Astrocyte (in vitro differentiated cells and primary cell): ENCODE results near the gene UBE2G1. TPM values are rescaled to one million over a fixed set of nuclear protein-coding genes. Genes with fewer than 3 reads are reported as not detected.

ENCODE experiments used
- DNase-seq: peaks from one replicate; pipeline ENCODE4 v3.0.0-alpha.2; 2010; ENCODE audit warnings: low read depth
- FAIRE-seq: peaks from 2 replicates; lab custom pipeline; 2011; peaks lifted over from hg19 to GRCh38; lab: Jason Lieb, UNC
- H2AFZ ChIP-seq: 2 replicates; pipeline ENCODE4 v1.6.0; 2012; ENCODE audit warnings: low read depth, low read length, inconsistent platforms
- H3K27ac ChIP-seq: 2 replicates; pipeline ENCODE4 v1.5.1; 2011; ENCODE audit warnings: low read depth, low read length, inconsistent platforms
- H3K27me3 ChIP-seq: 2 replicates; pipeline ENCODE4 v1.6.0; 2011; ENCODE audit warnings: low read length, inconsistent platforms; ENCODE audit not compliant: insufficient read depth
- H3K36me3 ChIP-seq: 2 replicates; pipeline ENCODE4 v1.5.1; 2011; ENCODE audit warnings: low read length, inconsistent platforms; ENCODE audit not compliant: insufficient read depth
- H3K4me1 ChIP-seq: 2 replicates; pipeline ENCODE4 v1.5.1; 2011; ENCODE audit warnings: low read length, inconsistent platforms; ENCODE audit not compliant: insufficient read depth
- H3K4me2 ChIP-seq: 2 replicates; pipeline ENCODE4 v1.6.0; 2012; ENCODE audit warnings: low read length, inconsistent platforms
- H3K4me3 ChIP-seq: 2 replicates; pipeline ENCODE4 v1.5.1; 2011; ENCODE audit warnings: low read depth, mild to moderate bottlenecking, low read length, inconsistent platforms; ENCODE audit not compliant: insufficient read depth
- H3K79me2 ChIP-seq: 2 replicates; pipeline ENCODE4 v1.6.0; 2012; ENCODE audit warnings: mild to moderate bottlenecking, low read length, inconsistent platforms; ENCODE audit not compliant: insufficient read depth
- H3K9ac ChIP-seq: 2 replicates; pipeline ENCODE4 v1.6.0; 2012; ENCODE audit warnings: mild to moderate bottlenecking, low read length, inconsistent platforms
- H3K9me3 ChIP-seq: 2 replicates; pipeline ENCODE4 v1.5.1; 2012; ENCODE audit warnings: low read depth, mild to moderate bottlenecking, low read length, inconsistent platforms; ENCODE audit not compliant: insufficient read depth
- H4K20me1 ChIP-seq: 2 replicates; pipeline ENCODE4 v1.6.0; 2012; ENCODE audit warnings: low read length, inconsistent platforms; ENCODE audit not compliant: insufficient read depth
- H3K27ac Mint-ChIP-seq: one replicate; pipeline ENCODE4 v1.8.0; 2021; ENCODE audit warnings: mild to moderate bottlenecking, mixed read lengths; ENCODE audit not compliant: unreplicated experiment
- H3K27me3 Mint-ChIP-seq: one replicate; pipeline ENCODE4 v1.8.0; 2021; ENCODE audit warnings: low read depth, mixed read lengths; ENCODE audit not compliant: unreplicated experiment
- H3K36me3 Mint-ChIP-seq: one replicate; pipeline ENCODE4 v1.8.0; 2021; ENCODE audit warnings: low read depth, mixed read lengths; ENCODE audit not compliant: unreplicated experiment
- H3K4me1 Mint-ChIP-seq: one replicate; pipeline ENCODE4 v1.8.0; 2021; ENCODE audit warnings: low read depth, mixed read lengths; ENCODE audit not compliant: unreplicated experiment
- H3K4me3 Mint-ChIP-seq: one replicate; pipeline ENCODE4 v1.8.0; 2021; ENCODE audit warnings: mild to moderate bottlenecking, moderate library complexity, mixed read lengths; ENCODE audit not compliant: unreplicated experiment
- H3K9me3 Mint-ChIP-seq: one replicate; pipeline ENCODE4 v1.8.0; 2021; ENCODE audit warnings: mild to moderate bottlenecking, mixed read lengths; ENCODE audit not compliant: unreplicated experiment
- EZH2 ChIP-seq: IDR thresholded peaks from 2 replicates; pipeline ENCODE4 v1.6.1; 2012; ENCODE audit warnings: mild to moderate bottlenecking, low read length, inconsistent platforms; ENCODE audit not compliant: insufficient read depth
- total RNA-seq: library from RNA; stranded (reverse); gene quantifications from 2 replicates; pipeline ENCODE4 v1.2.1, GENCODE V29; 2021
- TF ChIP-seq, protein P1 (sequence below): IDR thresholded peaks from 2 replicates; pipeline ENCODE4 v1.5.1; 2011; ENCODE audit warnings: low read depth, mild to moderate bottlenecking, inconsistent platforms, low read length, moderate library complexity; ENCODE audit not compliant: insufficient read depth

The UBE2G1 gene
- total RNA-seq, 1 donor from 2014 or later, result 123 TPM

GRCh38 chr17:4309897-4310296 is 56.6 kb downstream of the UBE2G1 start:
- peaks cover 4% of the 10 kb centered on the region for H3K36me3 Mint-ChIP-seq
- peaks cover 21% of the 10 kb centered on the region for H3K4me1 Mint-ChIP-seq
- no peaks in the 10 kb centered on the region for H3K36me3 ChIP-seq
- no peaks in the 10 kb centered on the region for H3K27me3 ChIP-seq
- H3K27ac ChIP-seq, result no peak overlapping the region
- no peaks in the 10 kb centered on the region for H3K27me3 Mint-ChIP-seq
- no peaks in the 10 kb centered on the region for H3K9me3 ChIP-seq
- no peak overlapping the region for H3K9ac ChIP-seq
- peaks cover 11% of the 10 kb centered on the region for H3K4me1 ChIP-seq
- no peak overlapping the region for H2AFZ ChIP-seq
- H3K4me2 ChIP-seq, result peak overlapping the region; percentile 21
- peaks cover 92% of the 10 kb centered on the region for H4K20me1 ChIP-seq
- no peak overlapping the region for H3K4me3 Mint-ChIP-seq
- no peaks in the 10 kb centered on the region for H3K9me3 Mint-ChIP-seq
- TF ChIP-seq EZH2, result no peak
- TF ChIP-seq, protein P1, sequence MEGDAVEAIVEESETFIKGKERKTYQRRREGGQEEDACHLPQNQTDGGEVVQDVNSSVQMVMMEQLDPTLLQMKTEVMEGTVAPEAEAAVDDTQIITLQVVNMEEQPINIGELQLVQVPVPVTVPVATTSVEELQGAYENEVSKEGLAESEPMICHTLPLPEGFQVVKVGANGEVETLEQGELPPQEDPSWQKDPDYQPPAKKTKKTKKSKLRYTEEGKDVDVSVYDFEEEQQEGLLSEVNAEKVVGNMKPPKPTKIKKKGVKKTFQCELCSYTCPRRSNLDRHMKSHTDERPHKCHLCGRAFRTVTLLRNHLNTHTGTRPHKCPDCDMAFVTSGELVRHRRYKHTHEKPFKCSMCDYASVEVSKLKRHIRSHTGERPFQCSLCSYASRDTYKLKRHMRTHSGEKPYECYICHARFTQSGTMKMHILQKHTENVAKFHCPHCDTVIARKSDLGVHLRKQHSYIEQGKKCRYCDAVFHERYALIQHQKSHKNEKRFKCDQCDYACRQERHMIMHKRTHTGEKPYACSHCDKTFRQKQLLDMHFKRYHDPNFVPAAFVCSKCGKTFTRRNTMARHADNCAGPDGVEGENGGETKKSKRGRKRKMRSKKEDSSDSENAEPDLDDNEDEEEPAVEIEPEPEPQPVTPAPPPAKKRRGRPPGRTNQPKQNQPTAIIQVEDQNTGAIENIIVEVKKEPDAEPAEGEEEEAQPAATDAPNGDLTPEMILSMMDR, result no peak
- peak overlapping the region; percentile 1 for H3K27ac Mint-ChIP-seq
- H3K4me3 ChIP-seq, result no peak overlapping the region
- DNase-seq (no peak), FAIRE-seq (no peak)
- H3K79me2 ChIP-seq, result peaks cover 80% of the 10 kb centered on the region

DNA sequence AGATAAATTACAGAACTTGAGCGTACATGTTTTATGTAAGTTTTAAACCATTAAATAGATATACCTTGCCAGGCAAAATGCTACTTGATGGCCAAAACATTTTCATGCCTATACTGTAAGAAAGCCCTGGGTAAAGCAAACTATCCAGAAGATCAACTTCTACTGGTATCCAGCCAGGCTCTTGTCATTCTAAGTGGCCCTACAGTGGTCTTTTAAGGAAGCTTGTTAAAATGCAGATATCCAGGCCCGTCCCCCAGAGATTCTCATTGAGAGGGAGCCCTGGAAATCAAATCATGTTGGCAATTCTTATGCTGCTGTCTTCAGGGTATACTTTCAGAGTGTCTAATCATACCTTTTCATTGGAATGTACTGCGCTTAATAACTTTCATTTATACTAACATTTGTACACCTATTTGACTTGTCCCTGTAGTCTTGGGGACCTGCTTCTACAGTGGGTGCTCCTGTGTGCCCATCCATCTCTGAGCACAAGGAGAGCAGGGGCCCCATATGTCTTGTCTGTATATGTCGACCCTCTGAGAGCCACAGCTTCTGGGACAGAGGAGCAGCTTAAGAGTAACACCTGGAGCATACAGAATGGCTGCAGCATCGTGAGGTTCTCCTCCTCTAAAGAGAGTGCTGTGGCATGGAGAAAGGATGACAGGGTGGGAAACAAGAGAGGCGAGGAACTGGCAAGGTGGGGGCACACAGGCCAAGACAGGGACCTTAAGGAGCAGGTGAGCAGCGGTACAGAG is 59.1 kb downstream of the UBE2G1 start:
- peaks cover 90% of the 10 kb centered on the region for H4K20me1 ChIP-seq

More for the DNA sequence above, 59.1 kb downstream of the UBE2G1 start:
- H3K79me2 ChIP-seq, result peaks cover 69% of the 10 kb centered on the region
- FAIRE-seq, result no peak
- H3K9ac ChIP-seq, result no peak overlapping the region
- TF ChIP-seq EZH2, result no peak
- TF ChIP-seq, protein P1, result no peak
- peaks cover 7% of the 10 kb centered on the region for H3K36me3 ChIP-seq
- H3K4me2 ChIP-seq, result no peak overlapping the region
- Mint-ChIP-seq H3K27me3 (no peaks in the 10 kb centered on the region), H3K4me3 (no peak overlapping the region), H3K36me3 (peaks cover 7% of the 10 kb centered on the region), H3K4me1 (peaks cover 15% of the 10 kb centered on the region), H3K27ac (no peak overlapping the region), H3K9me3 (no peaks in the 10 kb centered on the region)
- DNase-seq, result no peak
- no peak overlapping the region for H3K4me3 ChIP-seq
- H2AFZ ChIP-seq, result no peak overlapping the region
- no peaks in the 10 kb centered on the region for H3K9me3 ChIP-seq
- H3K27me3 ChIP-seq, result no peaks in the 10 kb centered on the region
- H3K4me1 ChIP-seq, result peaks cover 11% of the 10 kb centered on the region
- no peak overlapping the region for H3K27ac ChIP-seq
